Astrocyte (in vitro differentiated cells and primary cell): Measurements from ENCODE around the gene GNMT. TPM values are rescaled to one million over a fixed set of nuclear protein-coding genes. Genes with fewer than 3 reads are reported as not detected.
"Not testable (repeated sequence)": the region's sequence is repeated elsewhere in the genome, so short reads cannot be mapped to it uniquely, and the experiment has no call there.

Experiments used
- DNase-seq: peaks from one replicate; pipeline ENCODE4 v3.0.0-alpha.2; 2010; ENCODE audit warnings: low read depth
- FAIRE-seq: peaks from 2 replicates; lab custom pipeline; 2011; peaks lifted over from hg19 to GRCh38; lab: Jason Lieb, UNC
- H2AFZ ChIP-seq: 2 replicates; pipeline ENCODE4 v1.6.0; 2012; ENCODE audit warnings: low read depth, low read length, inconsistent platforms
- H3K27ac ChIP-seq: 2 replicates; pipeline ENCODE4 v1.5.1; 2011; ENCODE audit warnings: low read depth, low read length, inconsistent platforms
- H3K27me3 ChIP-seq: 2 replicates; pipeline ENCODE4 v1.6.0; 2011; ENCODE audit warnings: low read length, inconsistent platforms; ENCODE audit not compliant: insufficient read depth
- H3K36me3 ChIP-seq: 2 replicates; pipeline ENCODE4 v1.5.1; 2011; ENCODE audit warnings: low read length, inconsistent platforms; ENCODE audit not compliant: insufficient read depth
- H3K4me1 ChIP-seq: 2 replicates; pipeline ENCODE4 v1.5.1; 2011; ENCODE audit warnings: low read length, inconsistent platforms; ENCODE audit not compliant: insufficient read depth
- H3K4me2 ChIP-seq: 2 replicates; pipeline ENCODE4 v1.6.0; 2012; ENCODE audit warnings: low read length, inconsistent platforms
- H3K4me3 ChIP-seq: 2 replicates; pipeline ENCODE4 v1.5.1; 2011; ENCODE audit warnings: low read depth, mild to moderate bottlenecking, low read length, inconsistent platforms; ENCODE audit not compliant: insufficient read depth
- H3K79me2 ChIP-seq: 2 replicates; pipeline ENCODE4 v1.6.0; 2012; ENCODE audit warnings: mild to moderate bottlenecking, low read length, inconsistent platforms; ENCODE audit not compliant: insufficient read depth
- H3K9ac ChIP-seq: 2 replicates; pipeline ENCODE4 v1.6.0; 2012; ENCODE audit warnings: mild to moderate bottlenecking, low read length, inconsistent platforms
- H3K9me3 ChIP-seq: 2 replicates; pipeline ENCODE4 v1.5.1; 2012; ENCODE audit warnings: low read depth, mild to moderate bottlenecking, low read length, inconsistent platforms; ENCODE audit not compliant: insufficient read depth
- H4K20me1 ChIP-seq: 2 replicates; pipeline ENCODE4 v1.6.0; 2012; ENCODE audit warnings: low read length, inconsistent platforms; ENCODE audit not compliant: insufficient read depth
- H3K27ac Mint-ChIP-seq: one replicate; pipeline ENCODE4 v1.8.0; 2021; ENCODE audit warnings: mild to moderate bottlenecking, mixed read lengths; ENCODE audit not compliant: unreplicated experiment
- H3K27me3 Mint-ChIP-seq: one replicate; pipeline ENCODE4 v1.8.0; 2021; ENCODE audit warnings: low read depth, mixed read lengths; ENCODE audit not compliant: unreplicated experiment
- H3K36me3 Mint-ChIP-seq: one replicate; pipeline ENCODE4 v1.8.0; 2021; ENCODE audit warnings: low read depth, mixed read lengths; ENCODE audit not compliant: unreplicated experiment
- H3K4me1 Mint-ChIP-seq: one replicate; pipeline ENCODE4 v1.8.0; 2021; ENCODE audit warnings: low read depth, mixed read lengths; ENCODE audit not compliant: unreplicated experiment
- H3K4me3 Mint-ChIP-seq: one replicate; pipeline ENCODE4 v1.8.0; 2021; ENCODE audit warnings: mild to moderate bottlenecking, moderate library complexity, mixed read lengths; ENCODE audit not compliant: unreplicated experiment
- H3K9me3 Mint-ChIP-seq: one replicate; pipeline ENCODE4 v1.8.0; 2021; ENCODE audit warnings: mild to moderate bottlenecking, mixed read lengths; ENCODE audit not compliant: unreplicated experiment
- EZH2 ChIP-seq: IDR thresholded peaks from 2 replicates; pipeline ENCODE4 v1.6.1; 2012; ENCODE audit warnings: mild to moderate bottlenecking, low read length, inconsistent platforms; ENCODE audit not compliant: insufficient read depth
- total RNA-seq: library from RNA; stranded (reverse); gene quantifications from 2 replicates; pipeline ENCODE4 v1.2.1, GENCODE V29; 2021
- TF ChIP-seq, protein P1 (sequence below): IDR thresholded peaks from 2 replicates; pipeline ENCODE4 v1.5.1; 2011; ENCODE audit warnings: low read depth, mild to moderate bottlenecking, inconsistent platforms, low read length, moderate library complexity; ENCODE audit not compliant: insufficient read depth

The GNMT gene
- total RNA-seq, 1 donor from 2014 or later, result 0.68 TPM

GRCh38 chr6:42952389-42952788 lies 8.2 kb upstream of the GNMT start:
- Histone ChIP-seq H3K27me3 (no peaks in the 10 kb centered on the region), H3K27ac (no peak overlapping the region), H3K9me3 (no peaks in the 10 kb centered on the region), H3K4me1 (no peaks in the 10 kb centered on the region), H3K36me3 (no peaks in the 10 kb centered on the region), H3K4me3 (no peak overlapping the region), H2AFZ (no peak overlapping the region), H3K9ac (no peak overlapping the region), H3K79me2 (no peaks in the 10 kb centered on the region), H3K4me2 (no peak overlapping the region), H4K20me1 (no peaks in the 10 kb centered on the region)
- no peaks in the 10 kb centered on the region for H3K4me1 Mint-ChIP-seq
- no peaks in the 10 kb centered on the region for H3K36me3 Mint-ChIP-seq
- no peak overlapping the region for H3K27ac Mint-ChIP-seq
- DNase-seq (no peak), FAIRE-seq (no peak)
- H3K4me3 Mint-ChIP-seq, result no peak overlapping the region
- H3K9me3 Mint-ChIP-seq, result no peaks in the 10 kb centered on the region
- TF ChIP-seq, protein P1, sequence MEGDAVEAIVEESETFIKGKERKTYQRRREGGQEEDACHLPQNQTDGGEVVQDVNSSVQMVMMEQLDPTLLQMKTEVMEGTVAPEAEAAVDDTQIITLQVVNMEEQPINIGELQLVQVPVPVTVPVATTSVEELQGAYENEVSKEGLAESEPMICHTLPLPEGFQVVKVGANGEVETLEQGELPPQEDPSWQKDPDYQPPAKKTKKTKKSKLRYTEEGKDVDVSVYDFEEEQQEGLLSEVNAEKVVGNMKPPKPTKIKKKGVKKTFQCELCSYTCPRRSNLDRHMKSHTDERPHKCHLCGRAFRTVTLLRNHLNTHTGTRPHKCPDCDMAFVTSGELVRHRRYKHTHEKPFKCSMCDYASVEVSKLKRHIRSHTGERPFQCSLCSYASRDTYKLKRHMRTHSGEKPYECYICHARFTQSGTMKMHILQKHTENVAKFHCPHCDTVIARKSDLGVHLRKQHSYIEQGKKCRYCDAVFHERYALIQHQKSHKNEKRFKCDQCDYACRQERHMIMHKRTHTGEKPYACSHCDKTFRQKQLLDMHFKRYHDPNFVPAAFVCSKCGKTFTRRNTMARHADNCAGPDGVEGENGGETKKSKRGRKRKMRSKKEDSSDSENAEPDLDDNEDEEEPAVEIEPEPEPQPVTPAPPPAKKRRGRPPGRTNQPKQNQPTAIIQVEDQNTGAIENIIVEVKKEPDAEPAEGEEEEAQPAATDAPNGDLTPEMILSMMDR, result no peak
- no peak for TF ChIP-seq EZH2
- no peaks in the 10 kb centered on the region for H3K27me3 Mint-ChIP-seq

DNA sequence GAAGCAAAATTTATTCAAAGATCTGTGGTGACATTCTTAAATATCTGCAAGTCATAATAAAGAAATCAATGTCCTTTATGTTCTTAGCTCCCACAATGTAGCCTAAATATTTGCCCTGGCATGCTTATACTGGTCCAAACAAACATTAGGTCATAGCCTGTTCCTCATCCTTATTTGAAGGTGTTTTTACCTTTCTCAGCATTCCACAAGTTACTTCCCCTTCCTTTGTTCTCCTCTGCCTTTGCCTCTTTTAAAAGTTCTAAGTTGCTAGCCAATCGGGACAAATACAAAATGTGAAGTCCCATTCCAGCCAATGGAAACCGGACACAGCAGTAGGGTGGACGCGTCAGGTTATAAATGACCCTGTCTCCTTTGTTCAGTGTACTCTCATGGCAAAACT lies 6.1 kb upstream of the GNMT start:
- FAIRE-seq, H3K27ac Mint-ChIP-seq: not testable (repeated sequence)

GRCh38 chr6:42958125-42958524 lies 2.4 kb upstream of the GNMT start:
- Histone ChIP-seq H4K20me1 (no peaks in the 10 kb centered on the region), H2AFZ (no peak overlapping the region), H3K9ac (no peak overlapping the region), H3K27me3 (peaks cover 3% of the 10 kb centered on the region), H3K4me1 (peaks cover 9% of the 10 kb centered on the region), H3K9me3 (no peaks in the 10 kb centered on the region), H3K27ac (no peak overlapping the region), H3K36me3 (no peaks in the 10 kb centered on the region), H3K79me2 (no peaks in the 10 kb centered on the region), H3K4me2 (no peak overlapping the region), H3K4me3 (no peak overlapping the region)
- DNase-seq (no peak), FAIRE-seq (no peak)
- no peaks in the 10 kb centered on the region for H3K9me3 Mint-ChIP-seq
- TF ChIP-seq EZH2, result no peak
- TF ChIP-seq, protein P1, result no peak
- no peaks in the 10 kb centered on the region for H3K4me1 Mint-ChIP-seq
- H3K36me3 Mint-ChIP-seq, result peaks cover 13% of the 10 kb centered on the region
- H3K4me3 Mint-ChIP-seq, result no peak overlapping the region
- H3K27me3 Mint-ChIP-seq, result peaks cover 20% of the 10 kb centered on the region
- no peak overlapping the region for H3K27ac Mint-ChIP-seq

More for the DNA sequence above, 6.1 kb upstream of the GNMT start:
- not testable (repeated sequence) for H3K9me3 Mint-ChIP-seq, H3K4me3 ChIP-seq, H3K4me1 Mint-ChIP-seq, H3K9me3 ChIP-seq, DNase-seq, H3K4me2 ChIP-seq, H3K27me3 Mint-ChIP-seq, H3K36me3 Mint-ChIP-seq, H3K9ac ChIP-seq, H3K36me3 ChIP-seq, H2AFZ ChIP-seq, H3K4me3 Mint-ChIP-seq, H3K4me1 ChIP-seq, H3K79me2 ChIP-seq, H3K27ac ChIP-seq, H3K27me3 ChIP-seq, H4K20me1 ChIP-seq
